GM12891 (cell line): ENCODE results near the gene WFDC11.

Experiments used
- DNase-seq: peaks from one replicate; pipeline ENCODE4 v3.0.0; 2011; ENCODE audit warnings: low spot score; ENCODE audit not compliant: insufficient read length
- FAIRE-seq: peaks from 2 replicates; lab custom pipeline; 2011; peaks lifted over from hg19 to GRCh38; lab: Jason Lieb, UNC
- PAX5 ChIP-seq: IDR thresholded peaks from 2 replicates; pipeline ENCODE4 v1.6.1; 2011; ENCODE audit warnings: low read length, moderate library complexity, mild to moderate bottlenecking; ENCODE audit not compliant: insufficient read depth, severe bottlenecking
- POLR2A ChIP-seq: IDR thresholded peaks from 2 replicates; pipeline ENCODE4 v1.6.1; 2011; ENCODE audit warnings: low read depth, low read length, control low read depth
- POLR2AphosphoS5 ChIP-seq: IDR thresholded peaks from 2 replicates; pipeline ENCODE4 v1.6.1; 2011; ENCODE audit warnings: low read depth, low read length, control low read depth
- POU2F2 ChIP-seq: IDR thresholded peaks from 2 replicates; pipeline ENCODE4 v1.6.1; 2011; ENCODE audit warnings: low read depth, mild to moderate bottlenecking, control low read depth, low read length, moderate library complexity
- SPI1 ChIP-seq: IDR thresholded peaks from 2 replicates; pipeline ENCODE4 v1.6.1; 2011; ENCODE audit warnings: low read depth, low read length, control low read depth
- TAF1 ChIP-seq: IDR thresholded peaks from 2 replicates; pipeline ENCODE4 v1.6.1; 2011; ENCODE audit warnings: low read depth, low read length, control low read depth

WFDC11 gene

DNA sequence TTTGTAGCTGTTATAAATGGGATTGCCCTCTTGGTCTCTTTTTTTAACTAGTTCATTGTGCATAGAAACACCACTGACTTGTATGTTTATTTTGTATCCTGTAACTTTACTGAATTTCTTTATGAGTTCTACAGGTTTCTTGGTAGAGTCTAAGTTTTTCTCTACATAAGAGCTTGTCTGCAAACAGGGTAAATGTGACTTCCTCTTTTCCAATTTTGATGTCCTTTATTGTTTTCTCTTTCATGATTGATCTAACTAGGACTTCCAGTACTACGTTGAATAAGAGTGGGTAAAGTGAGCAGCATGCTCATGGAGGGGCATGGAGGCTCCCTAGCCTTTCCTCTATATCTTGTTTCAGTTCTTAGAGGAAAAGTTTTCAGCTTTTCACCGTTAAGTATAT is 43.5 kb downstream of the WFDC11 start:
- TF ChIP-seq SPI1, result peak; percentile 35; the same call in 1 of the 2 replicates
- no peak for TF ChIP-seq TAF1
- no peak for FAIRE-seq

DNA sequence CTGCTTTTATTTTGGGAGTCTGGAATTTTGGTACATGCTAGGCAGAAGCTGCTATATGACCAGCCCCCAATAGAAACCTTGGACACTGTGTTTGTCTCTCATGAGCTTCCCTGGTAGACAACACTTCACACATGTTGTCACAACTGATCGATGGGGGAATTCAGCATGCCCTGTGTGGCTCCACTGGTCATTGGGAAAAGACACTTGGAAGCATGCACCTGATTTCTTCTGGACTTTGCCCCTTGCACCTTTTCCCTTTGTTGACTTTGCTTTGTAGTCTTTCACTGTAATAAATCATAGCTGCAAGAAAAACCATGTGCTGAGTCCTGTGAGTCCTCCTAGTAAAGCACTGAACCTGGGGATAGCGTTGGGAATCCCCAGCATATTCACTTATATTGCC is 48.4 kb downstream of the WFDC11 start:
- FAIRE-seq (no peak), DNase-seq (no peak)
- TF ChIP-seq SPI1 (no peak), PAX5 (no peak), TAF1 (no peak), POU2F2 (no peak), POLR2AphosphoS5 (no peak), POLR2A (no peak)

More for the DNA sequence above, 43.5 kb downstream of the WFDC11 start:
- DNase-seq, result no peak

DNA sequence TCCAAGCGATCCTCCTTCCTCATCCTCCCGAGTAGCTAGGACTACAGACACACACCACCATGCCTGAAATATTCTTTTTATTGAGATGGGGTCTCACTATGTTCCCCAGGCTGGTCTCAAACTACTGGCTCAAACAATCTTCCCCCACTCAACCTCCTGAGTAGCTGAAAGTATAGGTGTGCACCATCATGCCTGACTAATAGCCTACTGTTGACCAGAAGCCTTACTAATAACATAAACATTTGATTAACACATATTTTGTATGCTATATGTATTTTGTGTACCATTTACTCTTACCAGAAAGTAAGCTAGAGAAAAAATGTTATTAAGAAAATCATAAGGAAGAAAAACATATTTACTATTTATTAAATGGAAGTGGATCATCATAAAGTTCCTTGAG is 52.4 kb downstream of the WFDC11 start:
- no peak for TF ChIP-seq TAF1
- no peak for TF ChIP-seq POU2F2
- DNase-seq (no peak), FAIRE-seq (no peak)

DNA sequence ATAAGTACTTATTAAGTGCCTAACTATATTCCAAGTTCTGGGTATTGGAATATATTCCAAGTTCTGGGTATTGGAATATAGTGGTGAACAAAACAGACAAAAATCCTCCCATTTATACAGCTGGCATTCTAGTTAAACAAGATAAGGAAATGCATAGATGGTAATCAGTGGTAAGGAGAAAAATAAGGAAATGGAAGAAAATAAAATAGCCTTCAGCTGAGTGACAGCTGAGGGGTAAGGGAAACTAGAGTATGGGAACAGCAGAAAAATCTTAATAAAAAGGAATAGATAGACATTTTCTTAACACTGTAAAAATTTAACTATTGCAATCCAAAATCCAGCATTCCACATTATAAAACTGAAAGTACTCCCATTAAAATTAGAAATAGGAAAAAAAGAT is 57.7 kb downstream of the WFDC11 start:
- no peak for TF ChIP-seq POLR2AphosphoS5
- no peak for TF ChIP-seq PAX5
- TF ChIP-seq TAF1, result no peak
- no peak for TF ChIP-seq POLR2A
- TF ChIP-seq POU2F2, result no peak
- no peak for TF ChIP-seq SPI1
- FAIRE-seq, result no peak

DNA sequence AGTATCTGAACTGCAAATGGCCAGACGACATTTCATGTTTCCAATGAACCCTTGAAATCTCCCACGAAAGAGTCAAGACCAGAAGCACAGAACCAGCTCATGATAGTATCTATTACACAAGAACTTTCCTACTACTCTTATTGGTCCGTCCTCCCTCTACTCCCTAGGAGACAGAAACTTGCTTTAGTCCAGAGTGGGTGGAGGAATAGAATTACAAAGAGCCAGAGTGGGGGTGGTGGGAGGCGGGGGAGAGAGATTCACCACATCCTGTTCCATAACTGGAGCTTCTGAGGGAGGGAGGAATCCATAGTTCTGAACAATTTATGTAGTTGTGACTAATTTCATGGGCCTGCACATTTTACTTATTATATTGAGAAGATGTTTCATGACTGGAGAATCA is 59.0 kb downstream of the WFDC11 start:
- TF ChIP-seq PAX5, result no peak
- no peak for TF ChIP-seq POU2F2
- no peak for TF ChIP-seq POLR2AphosphoS5
- no peak for TF ChIP-seq TAF1
- no peak for DNase-seq
- no peak for FAIRE-seq

More for the DNA sequence above, 57.7 kb downstream of the WFDC11 start:
- DNase-seq, result no peak

DNA sequence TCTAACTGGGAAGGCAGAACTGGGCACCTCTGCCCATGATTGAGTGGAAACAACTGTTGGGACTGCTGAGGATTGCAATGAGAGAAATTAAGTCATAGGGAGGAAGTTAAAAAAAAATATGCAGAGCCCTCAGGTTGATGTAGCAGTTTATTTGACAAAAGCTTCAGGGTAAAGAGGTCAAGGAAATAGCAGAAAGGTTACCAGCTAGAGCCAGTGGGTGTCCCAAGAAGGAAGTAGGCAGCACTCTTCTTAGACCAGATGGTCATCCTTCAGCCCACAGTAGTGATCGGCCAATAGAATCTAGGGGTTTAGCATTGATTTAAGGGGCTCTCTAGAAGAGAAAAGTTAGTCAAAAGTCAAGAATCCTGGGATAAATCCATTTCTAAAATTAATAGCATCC is 62.2 kb downstream of the WFDC11 start:
- FAIRE-seq, result no peak
- DNase-seq, result no peak
- no peak for TF ChIP-seq POU2F2
